Hepatocyte (in vitro differentiated cells): ENCODE data around the gene PTPRT.

Experiments
- EZH2 ChIP-seq: fragments of 200-600 bp; sonication (generic); IDR thresholded peaks from 2 replicates; pipeline ENCODE4 v1.6.1; 2016; ENCODE audit warnings: antibody characterized with exemption, mild to moderate bottlenecking, borderline replicate concordance
- TF ChIP-seq, protein P1 (sequence below): fragments of 200-600 bp; sonication (generic); IDR thresholded peaks from 2 replicates; pipeline ENCODE4 v1.5.1; 2016; ENCODE audit warnings: antibody characterized with exemption, mild to moderate bottlenecking; ENCODE audit not compliant: poor library complexity

- TF ChIP-seq, protein P1, sequence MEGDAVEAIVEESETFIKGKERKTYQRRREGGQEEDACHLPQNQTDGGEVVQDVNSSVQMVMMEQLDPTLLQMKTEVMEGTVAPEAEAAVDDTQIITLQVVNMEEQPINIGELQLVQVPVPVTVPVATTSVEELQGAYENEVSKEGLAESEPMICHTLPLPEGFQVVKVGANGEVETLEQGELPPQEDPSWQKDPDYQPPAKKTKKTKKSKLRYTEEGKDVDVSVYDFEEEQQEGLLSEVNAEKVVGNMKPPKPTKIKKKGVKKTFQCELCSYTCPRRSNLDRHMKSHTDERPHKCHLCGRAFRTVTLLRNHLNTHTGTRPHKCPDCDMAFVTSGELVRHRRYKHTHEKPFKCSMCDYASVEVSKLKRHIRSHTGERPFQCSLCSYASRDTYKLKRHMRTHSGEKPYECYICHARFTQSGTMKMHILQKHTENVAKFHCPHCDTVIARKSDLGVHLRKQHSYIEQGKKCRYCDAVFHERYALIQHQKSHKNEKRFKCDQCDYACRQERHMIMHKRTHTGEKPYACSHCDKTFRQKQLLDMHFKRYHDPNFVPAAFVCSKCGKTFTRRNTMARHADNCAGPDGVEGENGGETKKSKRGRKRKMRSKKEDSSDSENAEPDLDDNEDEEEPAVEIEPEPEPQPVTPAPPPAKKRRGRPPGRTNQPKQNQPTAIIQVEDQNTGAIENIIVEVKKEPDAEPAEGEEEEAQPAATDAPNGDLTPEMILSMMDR: no peak
- no peak for TF ChIP-seq EZH2
These were observed 491.7 kb downstream of the PTPRT start for GRCh38 chr20:42697962-42698361.
